ENCODE measurements around the gene METAP2.

Gene METAP2

GRCh38 chr12:95435355-95435754 lies 38.6 kb upstream of the METAP2 start:
- Histone ChIP-seq H3K27ac (replicated peaks; ENCODE audit: low read length) (no peak overlapping the region), H2BK120ac (ENCODE audit: low read depth, low read length) (no peak overlapping the region), H3K18ac (ENCODE audit: low read length) (no peak overlapping the region), H2BK12ac (ENCODE audit: low read length) (no peak overlapping the region), H4K91ac (ENCODE audit: low read depth, low read length, poor library complexity) (no peak overlapping the region), H3K9ac (ENCODE audit: low read depth, low read length, poor library complexity) (no peak overlapping the region), H3K23ac (ENCODE audit: low read depth, low read length, poor library complexity) (no peak overlapping the region), H2BK15ac (ENCODE audit: low read length) (no peak overlapping the region), H3K79me1 (ENCODE audit: low read depth, low read length) (no peaks in the 10 kb centered on the region), H3K36me3 (replicated peaks in 1 of 2; ENCODE audit: control insufficient read depth in 2 of 2, insufficient read depth in 2 of 2, low read length in 2 of 2) (no peaks in the 10 kb centered on the region), H3K27me3 (ENCODE audit: control insufficient read depth in 3 of 3, insufficient read depth in 3 of 3, low read depth in 1 of 3, low read length in 3 of 3) (no peaks in the 10 kb centered on the region), H3K4me2 (ENCODE audit: insufficient read depth, low read length, poor library complexity, severe bottlenecking) (no peak overlapping the region), H3K4ac (ENCODE audit: low read length) (no peak overlapping the region), H3K9me3 (replicated peaks in 1 of 2; ENCODE audit: control insufficient read depth in 2 of 2, insufficient read depth in 1 of 2, low read depth in 1 of 2, low read length in 2 of 2) (no peaks in the 10 kb centered on the region), H3K14ac (ENCODE audit: low read length) (no peak overlapping the region), H4K8ac (ENCODE audit: low read depth, low read length) (no peak overlapping the region), H2AFZ (ENCODE audit: low read length) (no peak overlapping the region), H2BK5ac (ENCODE audit: low read length) (no peak overlapping the region), H3K4me1 (ENCODE audit: control insufficient read depth in 2 of 2, insufficient read depth in 1 of 2, low read depth in 1 of 2, low read length in 2 of 2) (no peaks in the 10 kb centered on the region), H3K4me3 (ENCODE audit: low read length in 2 of 2) (no peak overlapping the region), H2AK5ac (ENCODE audit: low read depth, low read length) (no peak overlapping the region)
- WGBS, 2 donors (ENCODE audit: extremely low coverage in 2 of 2, insufficient read length in 2 of 2, insufficient replicate concordance in 1 of 2) = no CpG with 5 or more reads among the region's 3 CpGs
- no peak for DNase-seq (ENCODE audit: low spot score)

GRCh38 chr12:95437565-95437964 lies 36.4 kb upstream of the METAP2 start:
- Histone ChIP-seq H3K14ac (ENCODE audit: low read length) (no peak overlapping the region), H2BK120ac (ENCODE audit: low read depth, low read length) (no peak overlapping the region), H3K79me1 (ENCODE audit: low read depth, low read length) (no peaks in the 10 kb centered on the region), H3K4me3 (ENCODE audit: low read length in 2 of 2) (no peak overlapping the region), H3K23ac (ENCODE audit: low read depth, low read length, poor library complexity) (no peak overlapping the region), H3K27me3 (ENCODE audit: control insufficient read depth in 3 of 3, insufficient read depth in 3 of 3, low read depth in 1 of 3, low read length in 3 of 3) (peaks cover 0 to 4% (median 0%) of the 10 kb centered on the region in 3 experiments), H3K9me3 (replicated peaks in 1 of 2; ENCODE audit: control insufficient read depth in 2 of 2, insufficient read depth in 1 of 2, low read depth in 1 of 2, low read length in 2 of 2) (no peaks in the 10 kb centered on the region), H2AK5ac (ENCODE audit: low read depth, low read length) (no peak overlapping the region), H2BK5ac (ENCODE audit: low read length) (no peak overlapping the region), H3K4me1 (ENCODE audit: control insufficient read depth in 2 of 2, insufficient read depth in 1 of 2, low read depth in 1 of 2, low read length in 2 of 2) (no peaks in the 10 kb centered on the region), H3K27ac (replicated peaks; ENCODE audit: low read length) (no peak overlapping the region), H3K9ac (ENCODE audit: low read depth, low read length, poor library complexity) (no peak overlapping the region), H2BK12ac (ENCODE audit: low read length) (no peak overlapping the region), H4K91ac (ENCODE audit: low read depth, low read length, poor library complexity) (no peak overlapping the region), H3K18ac (ENCODE audit: low read length) (no peak overlapping the region), H3K4me2 (ENCODE audit: insufficient read depth, low read length, poor library complexity, severe bottlenecking) (no peak overlapping the region), H2AFZ (ENCODE audit: low read length) (no peak overlapping the region), H3K4ac (ENCODE audit: low read length) (no peak overlapping the region), H4K8ac (ENCODE audit: low read depth, low read length) (no peak overlapping the region), H2BK15ac (ENCODE audit: low read length) (no peak overlapping the region), H3K36me3 (replicated peaks in 1 of 2; ENCODE audit: control insufficient read depth in 2 of 2, insufficient read depth in 2 of 2, low read length in 2 of 2) (no peaks in the 10 kb centered on the region)
- DNase-seq (ENCODE audit: low spot score) = no peak
- no CpG with 5 or more reads among the region's 2 CpGs for WGBS, 2 donors (ENCODE audit: extremely low coverage in 2 of 2, insufficient read length in 2 of 2, insufficient replicate concordance in 1 of 2)

GRCh38 chr12:95439461-95440230 lies 34.3 kb upstream of the METAP2 start:
- no peak overlapping the region for H3K14ac ChIP-seq (ENCODE audit: low read length)
- H3K23ac ChIP-seq (ENCODE audit: low read depth, low read length, poor library complexity) = no peak overlapping the region
- no peak overlapping the region for H3K27ac ChIP-seq (replicated peaks; ENCODE audit: low read length)
- peaks cover 3 to 4% of the 10 kb centered on the region in 2 donors for H3K4me1 ChIP-seq (ENCODE audit: control insufficient read depth in 2 of 2, insufficient read depth in 1 of 2, low read depth in 1 of 2, low read length in 2 of 2)
- no peak overlapping the region for H2BK120ac ChIP-seq (ENCODE audit: low read depth, low read length)
- no peaks in the 10 kb centered on the region for H3K36me3 ChIP-seq (replicated peaks in 1 of 2; ENCODE audit: control insufficient read depth in 2 of 2, insufficient read depth in 2 of 2, low read length in 2 of 2)
- H2AK5ac ChIP-seq (ENCODE audit: low read depth, low read length) = no peak overlapping the region
- H4K8ac ChIP-seq (ENCODE audit: low read depth, low read length) = no peak overlapping the region
- no peak overlapping the region for H3K4me3 ChIP-seq (ENCODE audit: low read length in 2 of 2)
- no peak overlapping the region for H2AFZ ChIP-seq (ENCODE audit: low read length)
- H2BK15ac ChIP-seq (ENCODE audit: low read length) = no peak overlapping the region
- H2BK5ac ChIP-seq (ENCODE audit: low read length) = no peak overlapping the region
- no peak overlapping the region for H3K9ac ChIP-seq (ENCODE audit: low read depth, low read length, poor library complexity)
- H4K91ac ChIP-seq (ENCODE audit: low read depth, low read length, poor library complexity) = no peak overlapping the region
- WGBS, 2 donors (ENCODE audit: extremely low coverage in 2 of 2, insufficient read length in 2 of 2, insufficient replicate concordance in 1 of 2) = no CpG with 5 or more reads among the region's 9 CpGs
- no peak for DNase-seq (ENCODE audit: low spot score)
- H3K79me1 ChIP-seq (ENCODE audit: low read depth, low read length) = no peaks in the 10 kb centered on the region
- no peaks in the 10 kb centered on the region for H3K9me3 ChIP-seq (replicated peaks in 1 of 2; ENCODE audit: control insufficient read depth in 2 of 2, insufficient read depth in 1 of 2, low read depth in 1 of 2, low read length in 2 of 2)
- H3K27me3 ChIP-seq (ENCODE audit: control insufficient read depth in 3 of 3, insufficient read depth in 3 of 3, low read depth in 1 of 3, low read length in 3 of 3) = peaks cover 0 to 4% (median 0%) of the 10 kb centered on the region in 3 experiments
- H2BK12ac ChIP-seq (ENCODE audit: low read length) = no peak overlapping the region
- H3K18ac ChIP-seq (ENCODE audit: low read length) = no peak overlapping the region
- no peak overlapping the region for H3K4ac ChIP-seq (ENCODE audit: low read length)
- no peak overlapping the region for H3K4me2 ChIP-seq (ENCODE audit: insufficient read depth, low read length, poor library complexity, severe bottlenecking)

GRCh38 chr12:95440401-95440800 lies 33.6 kb upstream of the METAP2 start:
- Histone ChIP-seq H4K8ac (ENCODE audit: low read depth, low read length) (no peak overlapping the region), H3K4me1 (ENCODE audit: control insufficient read depth in 2 of 2, insufficient read depth in 1 of 2, low read depth in 1 of 2, low read length in 2 of 2) (peaks cover 3 to 7% of the 10 kb centered on the region in 2 donors), H3K27ac (replicated peaks; ENCODE audit: low read length) (no peak overlapping the region), H2BK15ac (ENCODE audit: low read length) (no peak overlapping the region), H3K9ac (ENCODE audit: low read depth, low read length, poor library complexity) (no peak overlapping the region), H3K36me3 (replicated peaks in 1 of 2; ENCODE audit: control insufficient read depth in 2 of 2, insufficient read depth in 2 of 2, low read length in 2 of 2) (no peaks in the 10 kb centered on the region), H3K14ac (ENCODE audit: low read length) (no peak overlapping the region), H3K18ac (ENCODE audit: low read length) (no peak overlapping the region), H2BK12ac (ENCODE audit: low read length) (no peak overlapping the region), H3K4me3 (ENCODE audit: low read length in 2 of 2) (no peak overlapping the region), H3K9me3 (replicated peaks in 1 of 2; ENCODE audit: control insufficient read depth in 2 of 2, insufficient read depth in 1 of 2, low read depth in 1 of 2, low read length in 2 of 2) (no peaks in the 10 kb centered on the region), H2AFZ (ENCODE audit: low read length) (no peak overlapping the region), H3K4ac (ENCODE audit: low read length) (no peak overlapping the region), H3K79me1 (ENCODE audit: low read depth, low read length) (no peaks in the 10 kb centered on the region), H4K91ac (ENCODE audit: low read depth, low read length, poor library complexity) (no peak overlapping the region), H2BK120ac (ENCODE audit: low read depth, low read length) (no peak overlapping the region), H2AK5ac (ENCODE audit: low read depth, low read length) (no peak overlapping the region), H3K23ac (ENCODE audit: low read depth, low read length, poor library complexity) (no peak overlapping the region), H3K4me2 (ENCODE audit: insufficient read depth, low read length, poor library complexity, severe bottlenecking) (no peak overlapping the region), H3K27me3 (ENCODE audit: control insufficient read depth in 3 of 3, insufficient read depth in 3 of 3, low read depth in 1 of 3, low read length in 3 of 3) (peaks cover 0 to 4% (median 0%) of the 10 kb centered on the region in 3 experiments), H2BK5ac (ENCODE audit: low read length) (no peak overlapping the region)
- no CpG with 5 or more reads among the region's 3 CpGs for WGBS, 2 donors (ENCODE audit: extremely low coverage in 2 of 2, insufficient read length in 2 of 2, insufficient replicate concordance in 1 of 2)
- DNase-seq (ENCODE audit: low spot score) = no peak
